Measurements from ENCODE around the gene ARL5B.

- no peak for TF ChIP-seq POLR2A (IDR thresholded peaks at IDR 0.05)
- TF ChIP-seq CTCF (IDR thresholded peaks at IDR 0.05): no peak
Measured at GRCh38 chr10:18649364-18649959, 9.8 kb upstream of the ARL5B start.
